Endothelial cell of umbilical vein (primary cell): ENCODE data around the gene BNIP5. TPM values are rescaled to one million over a fixed set of nuclear protein-coding genes. Genes with fewer than 3 reads are reported as not detected.

Experiments
- BruUV-seq: library from RNA; stranded (reverse); fragments of 400-500 nt; replicated peaks from 2 replicates; lab custom pipeline; 2021; lab: Mats Ljungman, UMichigan
- CTCF ChIA-PET: fragments of 300-600, 350-600 bp; sonication (Branson Sonifier 250); formaldehyde crosslinking; loops from one replicate; lab custom pipeline; 2021; ENCODE audit warnings: antibody characterized with exemption, inconsistent platforms; lab: Charles Lee
- POLR2A ChIA-PET: fragments of 300-600, 350-600 bp; sonication (Branson Sonifier 250); formaldehyde crosslinking; loops from one replicate; lab custom pipeline; 2021; ENCODE audit warnings: antibody characterized with exemption, inconsistent platforms; lab: Charles Lee
- DNase-seq: peaks from one replicate; pipeline ENCODE4 v3.0.0-alpha.2; 2011; ENCODE audit warnings: low read depth, low spot score
- FAIRE-seq: peaks from 2 replicates; lab custom pipeline; 2011; peaks lifted over from hg19 to GRCh38; lab: Jason Lieb, UNC
- H2AFZ ChIP-seq: 2 replicates; pipeline ENCODE4 v1.6.0; 2012; ENCODE audit warnings: low read depth, low read length, control low read depth, inconsistent platforms
- H3K27ac ChIP-seq: 2 replicates; pipeline ENCODE4 v1.5.1; 2011; ENCODE audit warnings: low read depth, mild to moderate bottlenecking, control low read depth, low read length, moderate library complexity; ENCODE audit not compliant: insufficient read depth
- H3K27me3 ChIP-seq, 2 experiments: 2 replicates each; pipeline versions ENCODE4 v1.6.0 to v1.6.1; 2011; ENCODE audit warnings: low read length in 2 of 2, mixed read lengths in 1 of 2; ENCODE audit not compliant: control insufficient read depth in 2 of 2, insufficient read depth in 2 of 2
- H3K36me3 ChIP-seq, 2 experiments: 2 replicates in 1 of 2; 3 replicates in 1 of 2; pipeline ENCODE4 v1.5.1; 2011; ENCODE audit warnings: low read length in 2 of 2, mild to moderate bottlenecking in 1 of 2, moderate library complexity in 1 of 2; ENCODE audit not compliant: control insufficient read depth in 2 of 2, insufficient read depth in 2 of 2; ENCODE audit errors: extremely low read depth in 1 of 2
- H3K4me1 ChIP-seq: 3 replicates; pipeline ENCODE4 v1.5.1; 2011; ENCODE audit warnings: mild to moderate bottlenecking, low read length; ENCODE audit not compliant: control insufficient read depth, insufficient read depth; ENCODE audit errors: extremely low read depth
- H3K4me2 ChIP-seq: 2 replicates; pipeline ENCODE4 v1.6.1; 2011; ENCODE audit warnings: low read length, control low read depth, mixed read lengths; ENCODE audit not compliant: insufficient read depth
- H3K4me3 ChIP-seq, 3 experiments: fragments of 200-600 bp in 1 of 3; sonication (generic), shearing (Covaris generic) in 1 of 3; replicated peaks in 1 of 3; 2 replicates each; pipeline ENCODE4 v1.5.1; 2011 to 2016; ENCODE audit warnings: control low read depth in 3 of 3, low read length in 3 of 3, mild to moderate bottlenecking in 2 of 3, inconsistent platforms in 1 of 3, low read depth in 1 of 3, moderate library complexity in 1 of 3; ENCODE audit not compliant: insufficient read depth in 1 of 3
- H3K79me2 ChIP-seq: 2 replicates; pipeline ENCODE4 v1.6.0; 2012; ENCODE audit warnings: low read length, inconsistent platforms; ENCODE audit not compliant: control insufficient read depth, insufficient read depth
- H3K9ac ChIP-seq: replicated peaks from 2 replicates; pipeline ENCODE3; 2011; ENCODE audit warnings: low read length, control low read depth; ENCODE audit not compliant: insufficient read depth; ENCODE audit errors: extremely low read depth
- H3K9me1 ChIP-seq: replicated peaks from 3 replicates; pipeline ENCODE4 v1.6.0; 2011; ENCODE audit warnings: mild to moderate bottlenecking, low read length; ENCODE audit not compliant: control insufficient read depth, insufficient read depth; ENCODE audit errors: extremely low read depth
- H3K9me3 ChIP-seq: replicated peaks from 2 replicates; pipeline ENCODE4 v1.5.1; 2012; ENCODE audit warnings: low read length, inconsistent platforms; ENCODE audit not compliant: control insufficient read depth, insufficient read depth
- H4K20me1 ChIP-seq: replicated peaks from 2 replicates; pipeline ENCODE3; 2011; ENCODE audit warnings: mild to moderate bottlenecking, low read length; ENCODE audit not compliant: control insufficient read depth, insufficient read depth; ENCODE audit errors: extremely low read depth
- CTCF ChIP-seq, 2 donors: IDR thresholded peaks; 1 replicate in 1 of 2; 2 replicates in 1 of 2; pipeline ENCODE4 v1.5.1; 2011; ENCODE audit warnings: low read length in 2 of 2, mild to moderate bottlenecking in 2 of 2, moderate library complexity in 2 of 2, control low read depth in 1 of 2, inconsistent platforms in 1 of 2, low read depth in 1 of 2; ENCODE audit not compliant: insufficient read depth in 1 of 2; ENCODE audit errors: extremely low read depth in 1 of 2
- FOS ChIP-seq: IDR thresholded peaks from 2 replicates; pipeline ENCODE4 v1.6.1; 2011; ENCODE audit warnings: mild to moderate bottlenecking, low read length, moderate library complexity, borderline replicate concordance; ENCODE audit not compliant: insufficient read depth
- JUN ChIP-seq: IDR thresholded peaks from 2 replicates; pipeline ENCODE4 v1.6.1; 2011; ENCODE audit warnings: borderline replicate concordance, low read depth; ENCODE audit not compliant: insufficient read length, insufficient read depth
- POLR2A ChIP-seq: IDR thresholded peaks from 2 replicates; pipeline ENCODE4 v1.6.1; 2012; ENCODE audit warnings: low read depth, mild to moderate bottlenecking, control low read depth, low read length
- POLR2AphosphoS5 ChIP-seq: IDR thresholded peaks from 2 replicates; pipeline ENCODE4 v1.6.1; 2012; ENCODE audit warnings: low read depth, mild to moderate bottlenecking, control low read depth, low read length, moderate library complexity; ENCODE audit not compliant: insufficient read depth
- dilution Hi-C: fragments of 300-500 bp; cut with MboI; formaldehyde crosslinking; loops from one replicate; pipeline ENCODE4 v1.15.0; 2019; ENCODE audit warnings: low sequenced_read_pairs; ENCODE audit not compliant: extremely low pct_ligation_motif_present
- intact Hi-C: fragments of 100-400 bp; cut with micrococcal nuclease; formaldehyde crosslinking; loops from one replicate; pipeline ENCODE4 v1.10.0; 2022
- polyA plus RNA-seq, 4 experiments: library from polyadenylated mRNA; depleted of rRNA in 3 of 4; stranded (reverse) in 3 of 4; unstranded in 1 of 4; fragments of >200 nt; gene quantifications; 2 replicates each; pipeline versions ENCODE4 v1.2.1 to v1.2.3, GENCODE V29; 2011 to 2012; ENCODE audit warnings: missing spikeins in 1 of 4
- total RNA-seq: library from RNA; stranded (reverse); gene quantifications from 2 replicates; pipeline ENCODE4 v1.2.3, GENCODE V29; 2021
- TF ChIP-seq, protein P1 (sequence below): IDR thresholded peaks from 2 replicates; pipeline ENCODE4 v1.6.1; 2011; ENCODE audit not compliant: insufficient read depth, insufficient read length

The BNIP5 gene
- total and polyA plus RNA-seq, 2 donors (not counting 3 experiments of a cell fraction or from before 2014, with no cell fraction given): not detected

DNA sequence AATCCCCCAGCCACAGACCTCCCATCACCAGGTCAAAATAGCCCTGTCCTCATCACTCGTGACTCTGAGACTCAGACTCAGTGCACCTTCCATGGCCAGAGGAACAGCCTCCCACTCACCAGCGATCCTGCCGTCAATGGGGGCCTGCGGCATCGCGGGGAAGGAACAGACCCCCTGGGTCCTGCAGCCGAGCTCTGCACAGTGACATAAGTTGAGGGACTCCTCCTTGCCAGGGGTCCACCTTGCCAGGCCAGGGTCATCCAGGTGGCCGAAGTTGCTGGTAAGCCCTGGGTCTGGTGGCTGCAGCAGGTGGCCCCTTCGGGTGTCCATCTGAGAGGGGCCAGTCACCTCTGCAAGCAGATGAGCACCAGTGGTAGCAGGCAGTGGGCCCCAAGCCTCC, 34.5 kb upstream of the BNIP5 start:
- no peaks in the 10 kb centered on the region for H3K36me3 ChIP-seq
- FAIRE-seq (no peak), DNase-seq (no peak)
- H3K9ac ChIP-seq: no peak overlapping the region
- H3K4me2 ChIP-seq: no peak overlapping the region
- H3K9me1 ChIP-seq: no peaks in the 10 kb centered on the region
- intact Hi-C loops: no loop called here
- POLR2A ChIA-PET: no interaction called here
- dilution Hi-C loops: no loop called here
- peaks cover 4 to 12% of the 10 kb centered on the region in 2 experiments for H3K27me3 ChIP-seq
- no peaks in the 10 kb centered on the region for H4K20me1 ChIP-seq
- H3K4me3 ChIP-seq: no peak overlapping the region
- CTCF ChIA-PET: interaction anchor here (1.4 kb wide), 1 partner anchor 31 kb away, joined by 3 read pairs; no protein-coding TSS in a partner anchor
- no peak overlapping the region for H3K27ac ChIP-seq
- no peaks in the 10 kb centered on the region for H3K9me3 ChIP-seq
- no peaks in the 10 kb centered on the region for H3K79me2 ChIP-seq
- no peak overlapping the region for H2AFZ ChIP-seq
- TF ChIP-seq FOS: no peak
- no TSS peak for BruUV-seq
- H3K4me1 ChIP-seq: no peaks in the 10 kb centered on the region

GRCh38 chr6:36370638-36371037, 34.0 kb upstream of the BNIP5 start:
- dilution Hi-C loops: no loop called here
- Histone ChIP-seq H2AFZ (no peak overlapping the region), H3K27ac (no peak overlapping the region)

More at GRCh38 chr6:36370638-36371037, 34.0 kb upstream of the BNIP5 start:
- no peak overlapping the region for H3K4me3 ChIP-seq
- no peaks in the 10 kb centered on the region for H3K36me3 ChIP-seq
- H3K79me2 ChIP-seq: no peaks in the 10 kb centered on the region
- peaks cover 4 to 12% of the 10 kb centered on the region in 2 experiments for H3K27me3 ChIP-seq
- H3K9me1 ChIP-seq: no peaks in the 10 kb centered on the region
- H3K4me1 ChIP-seq: no peaks in the 10 kb centered on the region
- POLR2A ChIA-PET: no interaction called here
- FAIRE-seq: no peak
- intact Hi-C loops: no loop called here
- no TSS peak for BruUV-seq
- no peaks in the 10 kb centered on the region for H4K20me1 ChIP-seq
- no peak overlapping the region for H3K4me2 ChIP-seq
- CTCF ChIA-PET: interaction anchor here (1.0 kb wide), 1 partner anchor 30 kb away, joined by 3 read pairs; no protein-coding TSS in a partner anchor
- DNase-seq: no peak
- H3K9ac ChIP-seq: no peak overlapping the region
- TF ChIP-seq JUN (no peak), POLR2AphosphoS5 (no peak), FOS (no peak), CTCF (IDR thresholded peaks at IDR 0.05; ENCODE audit: extremely low read depth in 1 of 2, insufficient read depth in 1 of 2, low read depth in 1 of 2, low read length in 2 of 2) (no peak), POLR2A (no peak)
- TF ChIP-seq, protein P1, sequence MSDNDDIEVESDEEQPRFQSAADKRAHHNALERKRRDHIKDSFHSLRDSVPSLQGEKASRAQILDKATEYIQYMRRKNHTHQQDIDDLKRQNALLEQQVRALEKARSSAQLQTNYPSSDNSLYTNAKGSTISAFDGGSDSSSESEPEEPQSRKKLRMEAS: no peak
- no peaks in the 10 kb centered on the region for H3K9me3 ChIP-seq
